ENCODE measurements around the gene ITGB6.

The ITGB6 gene

DNA sequence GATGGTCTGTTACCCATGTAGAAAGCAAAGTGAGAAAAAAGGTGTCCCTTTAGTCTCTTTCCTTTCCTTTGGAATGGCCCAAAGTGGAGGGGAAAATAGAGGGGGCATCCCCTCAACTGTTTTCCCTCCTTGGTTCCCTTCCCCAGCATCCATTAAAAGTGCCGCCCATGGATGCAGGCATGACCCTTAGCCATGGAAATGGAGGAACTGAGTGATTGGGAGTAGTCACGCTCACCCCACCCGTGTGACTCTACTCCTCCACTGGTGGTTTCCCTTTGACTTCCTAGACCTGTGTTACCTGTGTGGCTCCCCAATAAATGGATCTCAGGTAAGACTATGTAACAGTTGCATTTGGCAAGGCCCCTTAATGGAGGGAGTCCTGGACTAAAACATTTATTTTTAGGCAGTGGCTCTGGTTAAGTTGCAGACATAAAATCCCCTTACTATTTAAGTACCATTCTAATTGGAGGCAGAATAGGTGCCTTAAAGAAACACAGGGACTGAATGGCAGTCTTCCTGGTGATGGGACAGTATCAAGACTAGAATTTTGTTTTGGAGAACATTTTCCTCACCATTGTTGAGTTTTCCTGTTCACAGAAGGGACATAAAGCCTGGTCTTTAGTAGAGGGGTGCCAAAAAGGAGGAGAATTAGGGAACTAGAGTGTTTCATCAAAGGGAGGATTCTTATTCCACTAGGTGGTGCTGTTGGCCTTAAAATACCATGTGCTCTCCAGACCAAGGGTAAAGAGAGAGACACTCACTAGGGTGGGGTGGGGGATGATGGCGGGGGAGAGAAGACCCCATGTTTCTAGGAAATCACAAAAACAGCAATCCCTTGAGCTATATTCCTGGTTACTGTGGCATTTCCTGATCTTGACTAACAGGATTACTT, 112.0 kb downstream of the ITGB6 start:
- no peak for DNase-seq (ENCODE audit: low spot score)

GRCh38 chr2:160085662-160086061, 114.4 kb downstream of the ITGB6 start:
- DNase-seq (ENCODE audit: low spot score) = no peak

DNA sequence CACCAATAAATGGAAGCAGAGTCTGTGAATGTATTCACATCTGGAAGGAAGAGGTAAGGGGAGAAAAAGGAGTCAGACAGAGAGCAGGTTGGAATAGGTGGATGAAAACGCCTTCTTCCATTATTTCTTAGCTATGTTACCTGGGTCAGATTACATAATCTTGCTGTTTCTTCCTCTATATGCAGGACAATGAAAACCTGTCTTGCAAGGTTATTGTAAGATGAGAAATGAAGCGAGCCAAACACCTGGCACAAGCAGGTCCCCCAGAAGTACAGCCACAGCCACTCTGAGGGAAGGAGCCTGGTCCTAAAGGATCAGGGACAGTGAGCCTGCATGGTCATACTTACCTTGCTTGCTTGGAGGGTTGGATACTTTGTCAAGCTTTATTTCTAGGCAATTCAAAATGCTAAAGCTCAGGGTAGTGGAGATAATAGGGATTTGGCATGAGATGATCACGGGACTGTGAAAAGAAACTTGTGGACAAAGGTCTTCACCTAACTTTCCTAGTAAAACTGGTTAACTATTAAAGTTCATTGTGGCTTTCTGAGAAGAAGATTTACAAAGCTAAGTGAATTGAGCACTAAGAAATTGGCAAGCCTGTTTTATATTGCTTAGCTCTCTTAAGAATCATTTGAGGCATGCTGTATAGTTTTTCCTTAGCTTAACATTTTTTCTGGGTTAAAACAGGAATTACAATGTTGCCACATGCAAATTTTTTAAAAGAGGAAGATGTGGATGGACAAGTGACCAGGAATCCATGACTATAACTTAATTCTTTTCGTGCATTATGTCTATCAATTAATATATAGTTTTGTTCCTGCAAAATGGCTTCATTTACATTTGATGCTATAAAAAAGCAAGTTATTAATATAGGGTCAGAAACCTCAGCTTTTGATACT, 121.9 kb downstream of the ITGB6 start:
- no peak for DNase-seq (ENCODE audit: low spot score)

- no peak for DNase-seq (ENCODE audit: low spot score)
Measured at GRCh38 chr2:160076914-160077313, 123.2 kb downstream of the ITGB6 start.

- no peak for DNase-seq (ENCODE audit: low spot score)
Measured at GRCh38 chr2:160076241-160076640, 123.8 kb downstream of the ITGB6 start.

DNA sequence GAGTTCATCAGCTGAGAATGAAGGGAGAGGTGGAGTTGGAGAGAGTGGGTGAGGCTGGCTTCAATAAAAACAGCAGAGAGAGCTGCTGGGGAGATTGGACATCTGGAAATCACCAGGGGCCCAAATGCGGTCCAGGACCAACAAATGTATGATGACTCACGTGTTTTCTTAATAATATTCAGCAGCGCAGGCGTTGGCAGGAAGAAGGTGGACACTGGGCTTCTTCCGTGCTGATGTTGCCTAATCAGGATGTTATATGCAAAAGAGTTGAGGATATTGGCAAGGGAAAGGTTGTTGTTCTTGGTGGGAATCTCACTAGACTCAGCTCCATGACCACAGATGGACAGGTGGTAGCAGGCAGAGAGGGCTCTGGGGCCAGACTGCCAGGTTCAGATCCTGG, 124.9 kb downstream of the ITGB6 start:
- no peak for DNase-seq (ENCODE audit: low spot score)

DNA sequence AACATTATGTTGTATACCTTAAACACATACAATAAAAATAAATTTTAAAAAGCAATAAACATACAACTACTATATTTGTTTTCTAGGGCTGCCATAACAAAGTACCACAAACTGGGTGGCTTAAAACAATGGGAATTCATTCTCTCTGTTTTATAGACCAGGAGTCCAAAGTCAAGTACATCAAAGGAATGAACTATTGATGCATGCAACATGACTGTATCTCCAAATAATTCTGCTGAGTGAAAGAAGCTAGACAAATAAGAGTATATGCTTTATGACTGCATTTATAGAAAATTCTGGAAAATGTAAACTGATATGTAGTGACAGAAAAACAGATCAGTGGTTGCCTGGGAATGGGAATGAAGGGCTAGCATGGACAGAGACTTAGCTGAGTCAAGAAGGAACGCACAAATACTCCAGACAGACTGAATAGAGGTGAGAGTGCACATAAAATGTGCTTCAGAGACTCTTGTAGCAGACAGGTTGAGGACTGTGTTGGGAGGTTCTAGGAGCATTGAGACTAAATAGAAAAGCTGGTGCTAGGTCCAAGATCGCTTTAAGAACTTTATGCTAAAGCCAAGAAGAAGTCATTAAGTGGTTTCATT, 126.7 kb downstream of the ITGB6 start:
- no peak for DNase-seq (ENCODE audit: low spot score)

- no peak for DNase-seq (ENCODE audit: low spot score)
Measured at GRCh38 chr2:160068906-160069305, 131.2 kb downstream of the ITGB6 start.

GRCh38 chr2:160064916-160065315, 135.2 kb downstream of the ITGB6 start:
- no peak for DNase-seq (ENCODE audit: low spot score)

- DNase-seq (ENCODE audit: low spot score) = no peak
Measured at GRCh38 chr2:160063879-160064612, 136.0 kb downstream of the ITGB6 start.

DNA sequence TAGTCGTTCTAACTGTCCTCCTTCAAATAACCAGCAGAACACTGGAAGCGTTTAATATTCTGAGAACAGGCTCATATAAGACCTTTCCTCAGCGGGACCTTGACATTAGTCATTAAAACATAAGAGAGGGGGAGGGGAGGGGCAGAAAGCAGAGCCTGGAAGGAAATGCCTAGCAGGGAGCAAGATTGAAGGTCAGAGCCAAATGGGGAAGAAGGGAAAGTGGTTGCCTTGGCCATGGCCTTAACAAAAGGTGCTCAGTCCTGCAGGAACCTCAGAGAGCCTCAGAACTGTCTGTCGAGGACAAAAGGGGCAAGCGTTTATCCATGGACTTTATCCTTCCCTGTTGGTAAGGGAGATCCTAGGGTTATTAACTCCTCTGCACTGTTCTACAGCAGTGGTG, 136.8 kb downstream of the ITGB6 start:
- no peak for DNase-seq (ENCODE audit: low spot score)

- DNase-seq (ENCODE audit: low spot score) = peak; percentile 74
Measured at GRCh38 chr2:160062292-160063005, 137.6 kb downstream of the ITGB6 start, which contains the start of gene PLA2R1. Gene PLA2R1 (minus strand): TSS chr2:160062615. CDS start chr2:160062403, 212 bp downstream.

DNA sequence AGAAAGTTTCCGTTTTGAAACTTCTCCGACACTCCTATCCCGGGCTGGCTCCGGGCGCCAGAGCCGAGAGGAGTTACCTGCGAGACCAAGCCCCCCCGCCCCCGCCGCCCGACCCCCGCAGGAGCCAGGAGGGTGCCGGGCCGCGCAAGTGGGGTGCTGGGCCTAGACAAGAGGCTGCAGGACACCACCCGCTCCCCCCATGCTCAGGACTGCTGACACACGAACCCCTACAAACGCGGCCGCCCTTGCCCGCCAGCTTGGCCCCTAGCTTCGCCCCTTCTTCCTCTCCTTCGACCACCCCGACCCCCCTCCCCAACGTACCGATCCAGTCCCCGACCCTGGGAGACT, 138.2 kb downstream of the ITGB6 start:
- no peak for DNase-seq (ENCODE audit: low spot score)

GRCh38 chr2:160061533-160061932, 138.5 kb downstream of the ITGB6 start:
- DNase-seq (ENCODE audit: low spot score) = no peak

GRCh38 chr2:160060297-160060696, 139.8 kb downstream of the ITGB6 start:
- no peak for DNase-seq (ENCODE audit: low spot score)

DNA sequence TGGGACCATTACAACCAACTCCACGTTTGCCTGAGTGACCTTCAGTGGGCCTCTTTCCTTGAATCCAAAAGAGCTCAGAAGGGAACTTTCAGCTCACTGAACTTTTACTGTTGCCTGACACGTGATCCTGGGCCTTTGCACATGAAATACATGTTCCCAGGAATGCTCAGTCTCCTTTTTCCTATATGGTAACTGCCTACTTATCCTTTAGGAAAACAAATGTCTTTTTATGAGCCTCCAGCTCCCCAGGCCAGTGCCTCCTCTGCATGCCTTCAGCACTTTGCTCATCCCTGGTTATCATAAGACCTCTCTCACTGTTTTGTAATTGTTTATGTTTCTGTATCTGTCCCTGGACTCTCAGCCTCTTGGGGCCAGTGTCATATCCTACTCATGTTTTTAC, 142.7 kb downstream of the ITGB6 start:
- DNase-seq (ENCODE audit: low spot score) = no peak

GRCh38 chr2:160055726-160056108, 144.4 kb downstream of the ITGB6 start:
- DNase-seq (ENCODE audit: low spot score) = no peak

- no peak for DNase-seq (ENCODE audit: low spot score)
Measured at GRCh38 chr2:160054984-160055725, 144.9 kb downstream of the ITGB6 start.

DNA sequence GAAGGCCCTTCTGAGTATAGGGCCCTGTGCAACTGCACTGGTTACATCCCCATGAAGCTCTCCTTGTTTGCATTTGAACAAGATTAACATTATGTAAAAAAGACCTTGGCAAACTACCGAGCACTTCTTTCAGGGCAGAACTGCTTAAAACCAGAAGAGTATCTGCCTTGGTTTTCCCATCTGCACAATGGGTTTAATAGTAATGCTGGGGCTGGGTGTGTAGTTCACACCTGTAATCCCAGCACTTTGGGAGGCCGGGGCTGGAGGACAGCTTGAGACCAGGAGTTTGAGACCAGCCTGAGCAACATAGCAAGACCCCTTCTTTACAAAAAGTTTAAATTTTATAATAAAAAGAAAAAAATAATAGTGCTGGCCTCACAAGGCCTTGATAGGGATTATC, 146.1 kb downstream of the ITGB6 start:
- DNase-seq (ENCODE audit: low spot score) = no peak

GRCh38 chr2:160052531-160052930, 147.5 kb downstream of the ITGB6 start:
- no peak for DNase-seq (ENCODE audit: low spot score)

Data from ecto neural progenitor cell (in vitro differentiated cells).